DMS79 treated with DMSO at 0.1 percent for 48 hours (cell line): ENCODE data around the gene CORO1A.
"Not testable (repeated sequence)": the region's sequence is repeated elsewhere in the genome, so short reads cannot be mapped to it uniquely, and the experiment has no call there.

Source experiments
- DNase-seq: peaks from one replicate; lab custom pipeline; 2025; lab: John Stamatoyannopoulos, UW

Gene CORO1A

DNA sequence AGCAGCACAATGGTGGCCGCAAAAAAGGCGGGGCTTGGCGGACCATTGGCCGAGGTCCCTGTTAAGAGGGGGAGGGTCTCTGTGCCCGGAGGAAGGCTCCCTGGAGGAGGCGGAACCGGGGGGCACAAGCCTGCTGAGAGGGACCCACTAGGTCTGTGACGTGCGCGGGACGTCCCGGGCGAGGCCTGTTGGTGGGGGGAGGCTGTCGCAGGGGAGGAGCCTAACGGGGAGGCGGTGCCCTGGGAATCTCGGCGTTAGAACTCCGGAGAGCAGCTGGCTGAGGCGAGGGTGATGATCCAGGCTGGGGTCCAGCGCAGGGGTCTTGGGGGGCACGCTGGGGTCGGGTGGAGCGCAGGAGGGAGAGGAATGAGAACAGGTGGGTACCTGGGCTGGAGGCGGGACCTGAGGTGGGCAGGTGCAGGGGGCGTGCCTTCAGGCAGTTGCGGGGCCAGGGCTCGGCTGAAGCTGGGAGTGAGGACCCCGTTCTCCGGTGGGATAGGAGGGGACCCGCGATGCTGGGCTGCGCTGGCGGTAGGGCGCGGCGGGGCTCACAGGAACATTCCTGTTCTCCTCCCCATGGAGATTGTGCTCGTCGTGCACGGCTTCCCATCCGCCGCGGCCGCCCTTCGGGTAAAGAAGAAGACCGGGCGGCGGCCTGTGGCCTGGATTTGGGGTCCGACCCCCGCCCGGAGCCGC is 22.3 kb downstream of the CORO1A start:
- not testable (repeated sequence) for DNase-seq

DNA sequence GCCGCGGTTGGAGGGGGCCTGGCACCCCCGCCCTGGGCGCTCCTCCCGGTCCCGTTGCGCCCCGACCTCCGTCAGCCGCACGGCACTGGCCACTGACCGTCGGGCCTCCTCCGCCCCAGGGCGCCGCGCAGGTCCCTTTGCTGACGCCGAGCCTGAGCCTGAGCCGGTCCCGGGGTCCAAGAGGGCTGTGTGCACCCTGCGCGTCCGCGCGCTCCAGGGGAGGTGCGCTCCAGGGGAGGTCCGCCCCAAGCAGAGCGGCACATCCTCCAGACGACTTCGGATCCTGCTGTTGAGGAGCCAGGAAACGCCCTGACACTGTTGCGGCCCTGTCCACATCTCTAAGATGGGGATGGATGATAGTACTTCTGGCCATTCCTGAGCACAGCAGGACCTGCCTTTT is 22.9 kb downstream of the CORO1A start:
- DNase-seq, result not testable (repeated sequence)

DNA sequence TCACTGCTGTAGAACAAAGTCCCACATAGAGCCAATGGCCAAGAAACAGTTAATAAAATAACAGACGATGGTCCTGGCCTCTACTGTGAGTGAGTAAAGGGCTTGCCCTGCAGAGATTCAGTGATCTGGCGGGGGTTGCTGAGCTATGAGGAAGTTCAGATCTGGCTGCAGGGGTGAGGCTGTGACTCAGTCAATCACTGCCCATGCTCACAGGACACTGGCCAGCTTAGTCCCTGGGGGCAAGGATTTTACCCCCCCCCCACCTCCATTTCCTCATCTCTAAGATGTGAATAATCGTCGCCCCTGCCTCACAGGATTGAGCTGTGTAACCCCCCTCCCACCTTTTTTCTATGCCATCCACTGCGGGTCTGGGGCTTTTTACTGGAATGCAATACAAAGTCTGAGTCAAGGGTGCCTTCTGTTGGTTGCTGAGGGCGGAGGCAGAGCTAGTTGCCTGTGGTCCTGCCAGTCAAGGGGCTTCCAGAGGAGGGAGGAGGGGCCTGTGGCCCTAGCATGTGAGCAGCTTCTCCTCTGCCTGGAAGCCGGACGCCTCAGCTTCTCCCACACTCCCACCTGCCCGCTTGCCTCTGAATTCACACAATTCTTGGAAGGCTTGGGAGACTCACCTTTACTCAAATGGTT is 23.8 kb downstream of the CORO1A start:
- DNase-seq, result not testable (repeated sequence)

DNA sequence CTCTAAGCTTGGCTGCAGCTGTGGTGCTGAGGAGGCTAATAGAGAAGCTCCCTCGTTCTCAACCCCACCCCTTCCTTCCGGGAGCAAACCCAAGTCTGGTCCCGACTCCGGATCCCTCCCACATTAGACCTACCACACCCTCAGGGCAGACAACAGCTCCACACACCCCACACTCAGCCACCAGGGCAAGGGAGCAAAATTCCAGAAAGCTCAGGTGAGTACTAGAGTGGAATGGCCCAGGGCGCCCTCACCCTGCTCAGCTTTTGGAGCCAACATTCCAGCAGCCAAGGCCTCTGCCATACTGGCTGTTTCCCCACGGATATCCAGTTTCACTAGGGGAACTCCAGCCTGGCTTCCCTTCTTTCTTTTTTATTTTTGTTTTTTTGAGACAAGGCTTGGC is 25.6 kb downstream of the CORO1A start:
- DNase-seq, result not testable (repeated sequence)

DNA sequence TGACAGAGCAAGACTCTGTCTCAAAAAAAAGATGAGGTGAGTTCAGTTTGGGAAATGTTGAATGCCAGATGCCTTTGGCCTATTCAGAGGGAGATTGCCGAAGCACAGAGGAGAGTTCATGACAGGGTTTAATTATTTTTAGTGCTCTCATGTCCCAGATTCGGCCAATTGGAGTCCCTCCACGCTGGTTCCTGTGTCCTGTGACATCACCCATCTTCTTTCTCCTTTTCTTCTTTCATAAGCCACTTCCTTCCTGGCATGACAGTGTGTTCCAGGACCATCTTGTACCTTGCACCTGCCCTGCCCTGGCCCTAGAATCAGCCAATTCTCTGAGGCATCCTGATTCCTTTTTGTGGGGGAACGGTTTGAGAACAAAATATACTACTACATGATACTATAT is 28.0 kb downstream of the CORO1A start:
- not testable (repeated sequence) for DNase-seq

DNA sequence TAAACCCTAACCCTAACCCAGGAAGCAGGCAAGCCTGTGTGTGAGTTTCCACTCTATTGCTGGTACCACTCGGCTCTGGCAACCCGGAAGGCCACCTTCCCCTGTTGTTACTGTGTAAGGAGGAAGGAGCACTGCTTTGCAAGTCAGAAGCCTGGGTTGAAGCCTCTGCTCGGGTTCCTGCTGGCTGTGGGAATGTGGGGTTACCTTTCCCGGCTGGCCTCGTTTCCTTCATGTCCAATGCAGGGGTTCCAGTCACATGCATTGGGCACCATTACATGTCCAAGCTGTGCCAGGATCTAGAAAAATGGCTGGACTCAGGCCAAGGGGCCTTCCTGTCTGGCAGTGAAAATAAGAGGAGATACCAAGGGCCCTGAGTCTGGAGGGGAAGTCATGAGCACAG is 33.7 kb downstream of the CORO1A start:
- not testable (repeated sequence) for DNase-seq
